Measurements from ENCODE around the gene TSPAN3. TPM values are rescaled to one million over a fixed set of nuclear protein-coding genes. Genes with fewer than 3 reads are reported as not detected.

The TSPAN3 gene
- total RNA-seq, 1 experiment from 2014 or later: 84.9 TPM

- TF ChIP-seq IRF1 (CRISPR knock-in tag; IDR thresholded peaks at IDR 0.05) (0 out of 2 replicates have a peak, but pooled peaks have one; percentile 20), GABPB1 (CRISPR knock-in tag; IDR thresholded peaks at IDR 0.05) (no peak), ZNF671 (CRISPR knock-in tag; IDR thresholded peaks at IDR 0.05) (no peak), ZNF281 (CRISPR knock-in tag; IDR thresholded peaks at IDR 0.05) (no peak), ELF4 (CRISPR knock-in tag; IDR thresholded peaks at IDR 0.05; ENCODE audit: low read depth) (no peak), MYBL2 (CRISPR knock-in tag; IDR thresholded peaks at IDR 0.05) (peak; percentile 76; the same call in 1 of the 2 replicates), JAZF1 (CRISPR knock-in tag; IDR thresholded peaks at IDR 0.05) (no peak), EMX1 (CRISPR knock-in tag; IDR thresholded peaks at IDR 0.05) (0 out of 2 replicates have a peak, but pooled peaks have one; percentile 59), TCF7 (CRISPR knock-in tag; IDR thresholded peaks at IDR 0.05; ENCODE audit: low read depth) (no peak), PRRX2 (CRISPR knock-in tag; IDR thresholded peaks at IDR 0.05) (no peak), PREB (CRISPR knock-in tag; IDR thresholded peaks at IDR 0.05; ENCODE audit: borderline replicate concordance) (no peak), FOXJ3 (CRISPR knock-in tag; IDR thresholded peaks at IDR 0.05; ENCODE audit: borderline replicate concordance) (no peak), SP1 (CRISPR knock-in tag; conservative IDR thresholded peaks at IDR 0.05) (peak; percentile 97), MLX (CRISPR knock-in tag; IDR thresholded peaks at IDR 0.05) (no peak), KAT7 (CRISPR knock-in tag; IDR thresholded peaks at IDR 0.05; ENCODE audit: borderline replicate concordance) (no peak), ATF6 (CRISPR knock-in tag; IDR thresholded peaks at IDR 0.05) (no peak), ZNF138 (CRISPR knock-in tag; conservative IDR thresholded peaks at IDR 0.05) (no peak), ETV6 (CRISPR knock-in tag; IDR thresholded peaks at IDR 0.05) (peak; percentile 73; the same call in 1 of the 2 replicates), RORB (CRISPR knock-in tag; IDR thresholded peaks at IDR 0.05) (no peak), FOXK1 (CRISPR knock-in tag; IDR thresholded peaks at IDR 0.05) (peak; percentile 78), ZBTB43 (CRISPR knock-in tag; IDR thresholded peaks at IDR 0.05) (no peak), NFE2L1 (CRISPR knock-in tag; IDR thresholded peaks at IDR 0.05) (no peak), NFATC4 (CRISPR knock-in tag; IDR thresholded peaks at IDR 0.05) (no peak), TEAD4 (CRISPR knock-in tag; IDR thresholded peaks at IDR 0.05) (no peak), E2F5 (CRISPR knock-in tag; IDR thresholded peaks at IDR 0.05) (peak; percentile 76), GTF2I (CRISPR knock-in tag; conservative IDR thresholded peaks at IDR 0.05) (no peak), CREB1 (CRISPR knock-in tag; IDR thresholded peaks at IDR 0.05) (no peak), JUN (CRISPR knock-in tag; IDR thresholded peaks at IDR 0.05) (no peak), SOX15 (CRISPR knock-in tag; IDR thresholded peaks at IDR 0.05) (no peak), ZNF232 (CRISPR knock-in tag; IDR thresholded peaks at IDR 0.05) (0 out of 2 replicates have a peak, but pooled peaks have one; percentile 44)
These were observed at the start of gene TSPAN3 (continued) for GRCh38 chr15:77070495-77071304.

All from WTC11 (cell line).